ENCODE results near the gene STKLD1.

The STKLD1 gene

DNA sequence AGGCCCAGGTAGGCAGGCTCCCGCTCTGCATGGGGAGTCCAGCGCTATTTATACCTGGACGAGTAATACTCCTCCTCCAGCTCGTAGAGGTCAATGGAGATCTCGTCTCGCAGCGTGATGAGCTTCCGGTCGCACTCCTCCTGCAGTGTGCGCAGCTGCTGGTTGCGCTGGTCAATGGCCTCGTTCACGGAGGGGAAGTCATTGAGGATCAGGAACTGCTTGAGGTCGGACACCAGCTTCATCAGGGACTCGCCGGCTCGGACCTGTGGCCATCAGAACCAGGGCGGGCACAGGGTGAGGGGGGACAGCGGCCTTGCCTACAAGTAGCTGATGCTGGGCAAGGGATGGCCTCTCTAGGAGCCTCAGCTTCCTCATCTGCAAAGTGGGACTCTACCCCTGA lies 32.1 kb upstream of the STKLD1 start:
- H3K4me1 ChIP-seq (ENCODE audit: control insufficient read depth, insufficient read depth, low read length) = no peaks in the 10 kb centered on the region
- ChIA-PET CTCF (interaction anchor here (1.4 to 3.1 kb wide), 2 partner anchors 14 to 158 kb away, joined by 6 to 17 read pairs; no protein-coding TSS in a partner anchor), POLR2A (interaction anchor here (0.6 to 1.9 kb wide), 4 partner anchors 9 to 249 kb away, joined by 3 to 6 read pairs (median 4); partner anchors contain the start of gene SURF1)
- H3K36me3 ChIP-seq (ENCODE audit: control insufficient read depth in 2 of 2, insufficient read depth in 1 of 2, low read length in 2 of 2) = peaks cover 0 to 81% of the 10 kb centered on the region in 2 experiments; a peak in 1 of 3 replicates
- H3K4me3 ChIP-seq (ENCODE audit: low read depth, low read length) = no peak overlapping the region
- H3K27ac ChIP-seq (ENCODE audit: extremely low read depth, low read depth, low read length) = no peak overlapping the region
- H3K9me3 ChIP-seq (ENCODE audit: control insufficient read depth, insufficient read depth, low read depth, low read length) = no peaks in the 10 kb centered on the region
- TF ChIP-seq ZNF521 (tag by site-specific recombination; IDR thresholded peaks at IDR 0.05) = no peak
- TF ChIP-seq ZNF473 (tag by site-specific recombination; IDR thresholded peaks at IDR 0.05) = no peak
- no peak for TF ChIP-seq ZNF302 (tag by site-specific recombination; IDR thresholded peaks at IDR 0.05; ENCODE audit: low read depth)
- no peak for TF ChIP-seq YY2 (tag by site-specific recombination; IDR thresholded peaks at IDR 0.05)
- no peak for TF ChIP-seq ZNF133 (tag by site-specific recombination; IDR thresholded peaks at IDR 0.05)
- no peak for TF ChIP-seq OSR2 (tag by site-specific recombination; IDR thresholded peaks at IDR 0.05)
- TF ChIP-seq ZXDB (tag by site-specific recombination; IDR thresholded peaks at IDR 0.05) = no peak
- TF ChIP-seq, protein P1, sequence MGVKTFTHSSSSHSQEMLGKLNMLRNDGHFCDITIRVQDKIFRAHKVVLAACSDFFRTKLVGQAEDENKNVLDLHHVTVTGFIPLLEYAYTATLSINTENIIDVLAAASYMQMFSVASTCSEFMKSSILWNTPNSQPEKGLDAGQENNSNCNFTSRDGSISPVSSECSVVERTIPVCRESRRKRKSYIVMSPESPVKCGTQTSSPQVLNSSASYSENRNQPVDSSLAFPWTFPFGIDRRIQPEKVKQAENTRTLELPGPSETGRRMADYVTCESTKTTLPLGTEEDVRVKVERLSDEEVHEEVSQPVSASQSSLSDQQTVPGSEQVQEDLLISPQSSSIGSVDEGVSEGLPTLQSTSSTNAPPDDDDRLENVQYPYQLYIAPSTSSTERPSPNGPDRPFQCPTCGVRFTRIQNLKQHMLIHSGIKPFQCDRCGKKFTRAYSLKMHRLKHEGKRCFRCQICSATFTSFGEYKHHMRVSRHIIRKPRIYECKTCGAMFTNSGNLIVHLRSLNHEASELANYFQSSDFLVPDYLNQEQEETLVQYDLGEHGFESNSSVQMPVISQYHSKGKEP (tag by site-specific recombination; IDR thresholded peaks at IDR 0.05) = no peak
- no peak for TF ChIP-seq ZSCAN23 (tag by site-specific recombination; IDR thresholded peaks at IDR 0.05)
- no peak for TF ChIP-seq TRIM28 (IDR thresholded peaks at IDR 0.05; ENCODE audit: borderline replicate concordance, low read length)
- TF ChIP-seq, protein P2, sequence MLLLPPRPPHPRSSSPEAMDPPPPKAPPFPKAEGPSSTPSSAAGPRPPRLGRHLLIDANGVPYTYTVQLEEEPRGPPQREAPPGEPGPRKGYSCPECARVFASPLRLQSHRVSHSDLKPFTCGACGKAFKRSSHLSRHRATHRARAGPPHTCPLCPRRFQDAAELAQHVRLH (tag by site-specific recombination; IDR thresholded peaks at IDR 0.05) = no peak
- no peak for TF ChIP-seq ZNF121 (tag by site-specific recombination; IDR thresholded peaks at IDR 0.05)
- no peak for TF ChIP-seq ZNF16 (tag by site-specific recombination; IDR thresholded peaks at IDR 0.05; ENCODE audit: low read depth)
- no peak for TF ChIP-seq ZNF610 (tag by site-specific recombination; IDR thresholded peaks at IDR 0.05; ENCODE audit: borderline replicate concordance)
- TF ChIP-seq ZNF10 (tag by site-specific recombination; IDR thresholded peaks at IDR 0.05) = no peak

DNA sequence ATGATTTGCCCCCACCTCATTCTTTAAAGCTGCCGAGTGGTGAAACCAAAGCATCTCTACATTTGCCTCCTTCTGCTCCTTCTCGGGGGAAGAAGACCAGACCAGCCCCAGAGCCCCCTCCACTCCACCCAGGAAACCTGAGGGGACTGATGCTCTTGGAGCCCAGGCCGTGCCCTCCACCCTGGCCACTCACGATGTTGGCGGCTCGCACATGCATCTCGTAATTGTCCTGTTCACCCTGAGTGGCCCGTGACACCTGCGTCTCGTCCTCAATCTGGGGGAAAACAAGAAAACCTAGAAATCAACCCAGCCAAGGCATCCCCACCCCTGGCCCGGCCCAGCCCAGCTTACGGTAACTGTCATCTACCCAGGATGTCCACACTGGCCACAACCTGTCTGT lies 31.2 kb upstream of the STKLD1 start:
- no peak for TF ChIP-seq ZNF114 (tag by site-specific recombination; IDR thresholded peaks at IDR 0.05)
- no peak for TF ChIP-seq ZNF560 (tag by site-specific recombination; IDR thresholded peaks at IDR 0.05; ENCODE audit: borderline replicate concordance)
- TF ChIP-seq ZNF335 (tag by site-specific recombination; conservative IDR thresholded peaks at IDR 0.05) = no peak
- no peak for TF ChIP-seq ZSCAN23 (tag by site-specific recombination; IDR thresholded peaks at IDR 0.05)
- no peak for TF ChIP-seq OSR2 (tag by site-specific recombination; IDR thresholded peaks at IDR 0.05)
- TF ChIP-seq ZIC2 (tag by site-specific recombination; IDR thresholded peaks at IDR 0.05) = no peak
- TF ChIP-seq, protein P3, sequence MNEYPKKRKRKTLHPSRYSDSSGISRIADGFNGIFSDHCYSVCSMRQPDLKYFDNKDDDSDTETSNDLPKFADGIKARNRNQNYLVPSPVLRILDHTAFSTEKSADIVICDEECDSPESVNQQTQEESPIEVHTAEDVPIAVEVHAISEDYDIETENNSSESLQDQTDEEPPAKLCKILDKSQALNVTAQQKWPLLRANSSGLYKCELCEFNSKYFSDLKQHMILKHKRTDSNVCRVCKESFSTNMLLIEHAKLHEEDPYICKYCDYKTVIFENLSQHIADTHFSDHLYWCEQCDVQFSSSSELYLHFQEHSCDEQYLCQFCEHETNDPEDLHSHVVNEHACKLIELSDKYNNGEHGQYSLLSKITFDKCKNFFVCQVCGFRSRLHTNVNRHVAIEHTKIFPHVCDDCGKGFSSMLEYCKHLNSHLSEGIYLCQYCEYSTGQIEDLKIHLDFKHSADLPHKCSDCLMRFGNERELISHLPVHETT (tag by site-specific recombination; IDR thresholded peaks at IDR 0.05) = no peak
- no peak for TF ChIP-seq ZNF266 (tag by site-specific recombination; IDR thresholded peaks at IDR 0.05; ENCODE audit: low read depth)
- TF ChIP-seq, protein P4, sequence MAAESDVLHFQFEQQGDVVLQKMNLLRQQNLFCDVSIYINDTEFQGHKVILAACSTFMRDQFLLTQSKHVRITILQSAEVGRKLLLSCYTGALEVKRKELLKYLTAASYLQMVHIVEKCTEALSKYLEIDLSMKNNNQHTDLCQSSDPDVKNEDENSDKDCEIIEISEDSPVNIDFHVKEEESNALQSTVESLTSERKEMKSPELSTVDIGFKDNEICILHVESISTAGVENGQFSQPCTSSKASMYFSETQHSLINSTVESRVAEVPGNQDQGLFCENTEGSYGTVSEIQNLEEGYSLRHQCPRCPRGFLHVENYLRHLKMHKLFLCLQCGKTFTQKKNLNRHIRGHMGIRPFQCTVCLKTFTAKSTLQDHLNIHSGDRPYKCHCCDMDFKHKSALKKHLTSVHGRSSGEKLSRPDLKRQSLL (tag by site-specific recombination; IDR thresholded peaks at IDR 0.05) = no peak
- TF ChIP-seq, protein P5, sequence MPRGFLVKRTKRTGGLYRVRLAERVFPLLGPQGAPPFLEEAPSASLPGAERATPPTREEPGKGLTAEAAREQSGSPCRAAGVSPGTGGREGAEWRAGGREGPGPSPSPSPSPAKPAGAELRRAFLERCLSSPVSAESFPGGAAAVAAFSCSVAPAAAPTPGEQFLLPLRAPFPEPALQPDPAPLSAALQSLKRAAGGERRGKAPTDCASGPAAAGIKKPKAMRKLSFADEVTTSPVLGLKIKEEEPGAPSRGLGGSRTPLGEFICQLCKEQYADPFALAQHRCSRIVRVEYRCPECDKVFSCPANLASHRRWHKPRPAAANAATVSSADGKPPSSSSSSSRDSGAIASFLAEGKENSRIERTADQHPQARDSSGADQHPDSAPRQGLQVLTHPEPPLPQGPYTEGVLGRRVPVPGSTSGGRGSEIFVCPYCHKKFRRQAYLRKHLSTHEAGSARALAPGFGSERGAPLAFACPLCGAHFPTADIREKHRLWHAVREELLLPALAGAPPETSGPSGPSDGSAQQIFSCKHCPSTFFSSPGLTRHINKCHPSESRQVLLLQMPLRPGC (tag by site-specific recombination; IDR thresholded peaks at IDR 0.05) = no peak
- no peak for TF ChIP-seq ZNF529 (tag by site-specific recombination; IDR thresholded peaks at IDR 0.05; ENCODE audit: insufficient replicate concordance)
- no peak for TF ChIP-seq ZNF174 (tag by site-specific recombination; IDR thresholded peaks at IDR 0.05)
- no peak for TF ChIP-seq ZNF302 (tag by site-specific recombination; IDR thresholded peaks at IDR 0.05; ENCODE audit: low read depth)
- TF ChIP-seq, protein P6, sequence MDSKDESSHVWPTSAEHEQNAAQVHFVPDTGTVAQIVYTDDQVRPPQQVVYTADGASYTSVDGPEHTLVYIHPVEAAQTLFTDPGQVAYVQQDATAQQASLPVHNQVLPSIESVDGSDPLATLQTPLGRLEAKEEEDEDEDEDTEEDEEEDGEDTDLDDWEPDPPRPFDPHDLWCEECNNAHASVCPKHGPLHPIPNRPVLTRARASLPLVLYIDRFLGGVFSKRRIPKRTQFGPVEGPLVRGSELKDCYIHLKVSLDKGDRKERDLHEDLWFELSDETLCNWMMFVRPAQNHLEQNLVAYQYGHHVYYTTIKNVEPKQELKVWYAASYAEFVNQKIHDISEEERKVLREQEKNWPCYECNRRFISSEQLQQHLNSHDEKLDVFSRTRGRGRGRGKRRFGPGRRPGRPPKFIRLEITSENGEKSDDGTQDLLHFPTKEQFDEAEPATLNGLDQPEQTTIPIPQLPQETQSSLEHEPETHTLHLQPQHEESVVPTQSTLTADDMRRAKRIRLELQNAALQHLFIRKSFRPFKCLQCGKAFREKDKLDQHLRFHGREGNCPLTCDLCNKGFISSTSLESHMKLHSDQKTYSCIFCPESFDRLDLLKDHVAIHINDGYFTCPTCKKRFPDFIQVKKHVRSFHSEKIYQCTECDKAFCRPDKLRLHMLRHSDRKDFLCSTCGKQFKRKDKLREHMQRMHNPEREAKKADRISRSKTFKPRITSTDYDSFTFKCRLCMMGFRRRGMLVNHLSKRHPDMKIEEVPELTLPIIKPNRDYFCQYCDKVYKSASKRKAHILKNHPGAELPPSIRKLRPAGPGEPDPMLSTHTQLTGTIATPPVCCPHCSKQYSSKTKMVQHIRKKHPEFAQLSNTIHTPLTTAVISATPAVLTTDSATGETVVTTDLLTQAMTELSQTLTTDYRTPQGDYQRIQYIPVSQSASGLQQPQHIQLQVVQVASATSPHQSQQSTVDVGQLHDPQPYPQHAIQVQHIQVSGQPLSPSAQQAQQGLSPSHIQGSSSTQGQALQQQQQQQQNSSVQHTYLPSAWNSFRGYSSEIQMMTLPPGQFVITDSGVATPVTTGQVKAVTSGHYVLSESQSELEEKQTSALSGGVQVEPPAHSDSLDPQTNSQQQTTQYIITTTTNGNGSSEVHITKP (tag by site-specific recombination; IDR thresholded peaks at IDR 0.05) = no peak
- Histone ChIP-seq H3K9me3 (ENCODE audit: control insufficient read depth, insufficient read depth, low read depth, low read length) (no peaks in the 10 kb centered on the region), H3K4me1 (ENCODE audit: control insufficient read depth, insufficient read depth, low read length) (no peaks in the 10 kb centered on the region), H3K36me3 (ENCODE audit: control insufficient read depth in 2 of 2, insufficient read depth in 1 of 2, low read length in 2 of 2) (peaks cover 3 to 82% of the 10 kb centered on the region in 2 experiments; a peak in 1 of 3 replicates), H3K4me3 (ENCODE audit: low read depth, low read length) (no peak overlapping the region), H3K27ac (ENCODE audit: extremely low read depth, low read depth, low read length) (no peak overlapping the region)
- CTCF ChIA-PET = interaction anchor here (3.1 kb wide), 1 partner anchor 15 kb away, joined by 17 read pairs; no protein-coding TSS in a partner anchor
- POLR2A ChIA-PET = no interaction called here
